Testis (tissue), 2 donors: Measurements from ENCODE around the gene CD83.

Experiments used
- POLR2A ChIP-seq: fragments of 450-650 bp; IDR thresholded peaks from one replicate; pipeline ENCODE4 v1.6.1; 2017; ENCODE audit warnings: antibody characterized with exemption, mild to moderate bottlenecking, moderate library complexity
- TF ChIP-seq, protein P1 (sequence below), 3 experiments: fragments of 450-650 bp in 2 of 3; fragments of 200-600 bp in 1 of 3; sonication (generic) in 1 of 3; IDR thresholded peaks; one replicate each; pipeline ENCODE4 v1.5.1; 2016 to 2019; ENCODE audit warnings: antibody characterized with exemption in 3 of 3, mild to moderate bottlenecking in 2 of 3, moderate library complexity in 1 of 3

DNA sequence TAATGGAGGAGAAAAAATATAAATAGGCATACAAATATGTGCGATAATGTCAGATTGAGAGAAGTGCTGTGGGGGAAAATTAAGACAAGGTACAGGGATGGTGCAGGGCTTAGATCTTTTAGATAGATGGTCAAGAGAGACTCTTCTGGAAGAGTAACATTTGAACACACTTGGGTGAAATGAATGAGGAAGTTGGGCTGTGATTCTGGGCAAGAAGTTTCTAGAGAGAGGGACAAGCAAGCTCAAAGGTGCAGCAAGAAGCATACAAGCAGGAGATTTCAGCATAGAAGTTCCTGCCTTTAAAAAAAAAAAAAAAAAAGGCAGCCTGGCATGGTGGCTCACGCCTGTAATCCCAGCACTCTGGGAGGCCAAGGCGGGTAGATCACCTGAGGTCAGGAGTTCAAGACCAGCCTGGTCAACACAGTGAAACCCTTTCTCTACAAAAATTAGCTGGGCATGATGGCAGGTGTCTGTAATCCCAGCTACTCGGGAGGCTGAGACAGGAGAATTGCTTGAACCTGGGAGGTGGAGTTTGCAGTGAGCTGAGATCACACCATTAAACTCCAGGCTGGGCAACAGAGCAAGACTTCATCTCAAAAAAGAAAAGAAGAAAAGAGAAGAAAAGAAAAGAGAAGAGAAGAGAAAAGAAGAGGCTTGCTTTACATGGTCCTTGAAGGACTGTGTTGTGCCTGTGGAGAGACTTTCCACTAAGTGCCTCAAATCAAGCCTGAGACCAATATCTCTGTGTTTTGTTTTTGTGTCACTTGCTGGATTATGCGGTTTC is 9.7 kb upstream of the CD83 start:
- TF ChIP-seq, protein P1, sequence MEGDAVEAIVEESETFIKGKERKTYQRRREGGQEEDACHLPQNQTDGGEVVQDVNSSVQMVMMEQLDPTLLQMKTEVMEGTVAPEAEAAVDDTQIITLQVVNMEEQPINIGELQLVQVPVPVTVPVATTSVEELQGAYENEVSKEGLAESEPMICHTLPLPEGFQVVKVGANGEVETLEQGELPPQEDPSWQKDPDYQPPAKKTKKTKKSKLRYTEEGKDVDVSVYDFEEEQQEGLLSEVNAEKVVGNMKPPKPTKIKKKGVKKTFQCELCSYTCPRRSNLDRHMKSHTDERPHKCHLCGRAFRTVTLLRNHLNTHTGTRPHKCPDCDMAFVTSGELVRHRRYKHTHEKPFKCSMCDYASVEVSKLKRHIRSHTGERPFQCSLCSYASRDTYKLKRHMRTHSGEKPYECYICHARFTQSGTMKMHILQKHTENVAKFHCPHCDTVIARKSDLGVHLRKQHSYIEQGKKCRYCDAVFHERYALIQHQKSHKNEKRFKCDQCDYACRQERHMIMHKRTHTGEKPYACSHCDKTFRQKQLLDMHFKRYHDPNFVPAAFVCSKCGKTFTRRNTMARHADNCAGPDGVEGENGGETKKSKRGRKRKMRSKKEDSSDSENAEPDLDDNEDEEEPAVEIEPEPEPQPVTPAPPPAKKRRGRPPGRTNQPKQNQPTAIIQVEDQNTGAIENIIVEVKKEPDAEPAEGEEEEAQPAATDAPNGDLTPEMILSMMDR (IDR thresholded peaks at IDR 0.05) = no peak
- no peak for TF ChIP-seq POLR2A
